Measurements from ENCODE around the gene MEX3B. TPM values are rescaled to one million over a fixed set of nuclear protein-coding genes. Genes with fewer than 3 reads are reported as not detected.

MEX3B gene
- 6.2 and 9.3 TPM in 2 replicates for polyA plus RNA-seq (2012; rRNA removed)
- 4.9 and 6.2 TPM in 2 replicates for polyA plus RNA-seq (2012; cell fraction: cytosol; rRNA removed)
- 16.9 and 22.9 TPM in 2 replicates for polyA plus RNA-seq (2012; cell fraction: nucleus; rRNA removed)

DNA sequence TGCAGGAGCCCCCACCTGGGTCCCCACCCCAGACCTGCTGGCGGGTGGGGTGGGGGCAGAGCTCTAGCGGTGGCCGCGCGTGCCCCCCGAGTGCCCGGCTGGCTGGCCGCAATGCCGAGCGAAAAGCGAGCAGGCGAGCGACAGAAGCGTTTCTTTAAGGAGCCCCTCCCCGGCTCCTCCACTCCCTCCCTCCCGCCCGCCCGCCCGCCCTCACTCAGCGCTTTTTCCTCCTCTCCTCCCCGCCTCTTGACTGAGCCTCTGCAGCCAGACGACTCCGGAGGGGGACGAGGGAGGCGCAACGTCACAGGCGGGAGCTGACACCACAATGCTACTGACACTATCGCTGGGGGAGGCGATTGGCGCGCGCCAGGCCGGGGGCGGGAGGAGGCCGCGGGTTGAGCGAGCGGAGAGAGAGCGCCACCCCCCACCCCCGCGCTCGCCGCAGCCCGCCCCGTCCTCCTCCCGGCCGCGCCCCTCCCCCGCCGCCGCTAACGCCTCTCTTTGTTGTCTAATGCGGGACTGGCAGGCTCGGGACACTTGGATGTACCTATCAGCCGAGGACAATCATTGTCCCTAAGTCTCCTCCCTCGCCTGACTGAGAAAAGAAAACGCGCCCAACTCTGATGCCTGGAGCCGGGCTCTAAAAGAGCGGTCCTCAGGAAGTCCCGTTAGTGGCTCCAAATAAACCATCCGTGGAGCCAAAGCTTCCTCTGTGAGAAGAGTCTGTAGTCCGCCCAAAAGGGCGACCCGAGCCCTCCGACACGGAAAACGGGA, at the start of gene MEX3B:
Gene MEX3B (minus strand): TSS at position 127 of the 774 bp plus-strand sequence. CDS start 313 bp downstream, outside the sequence.
- Histone ChIP-seq H3K9me3 (no peaks in the 10 kb centered on the region), H4K20me1 (ENCODE audit: insufficient read depth) (peaks cover 30% of the 10 kb centered on the region), H3K4me1 (ENCODE audit: control insufficient read depth in 1 of 2, insufficient read depth in 2 of 2, low read depth in 1 of 2, low read length in 1 of 2) (peaks cover 6 to 24% of the 10 kb centered on the region in 2 experiments; a peak in 2 of 4 replicates), H2AFZ (ENCODE audit: low read depth) (peak within 1 kb of the TSS; percentile 80; the same call in 1 of the 2 replicates), H3K4me2 (peak within 1 kb of the TSS; percentile 92), H3K79me2 (ENCODE audit: insufficient read depth) (peaks cover 43% of the 10 kb centered on the region), H3K27me3 (ENCODE audit: insufficient read depth) (no peaks in the 10 kb centered on the region), H3K4me3 (ENCODE audit: low read depth in 2 of 2, low read length in 1 of 2) (peak within 1 kb of the TSS; percentile 95 to 99), H3F3A (replicated peaks; ENCODE audit: insufficient read depth) (peaks cover 24% of the 10 kb centered on the region), H3K27ac (ENCODE audit: low read depth in 2 of 2, low read length in 1 of 2) (peak within 1 kb of the TSS; percentile 93 to 99), H3K9ac (peak within 1 kb of the TSS; percentile 94), H3K9me2 (no peaks in the 10 kb centered on the region), H3K36me3 (replicated peaks in 1 of 2; ENCODE audit: control insufficient read depth in 1 of 2, insufficient read depth in 2 of 2, low read length in 1 of 2) (peaks cover 22 to 25% of the 10 kb centered on the region in 2 experiments)
- 2% methylated on average over 37 of the region's 68 CpGs for WGBS (ENCODE audit: low lambda C conversion rate)
- ChIA-PET CTCF (interaction anchor here (0.6 to 4.7 kb wide), 17 partner anchors 14 to 727 kb away, joined by 3 to 29 read pairs (median 3); no protein-coding TSS in a partner anchor), POLR2A (interaction anchor here (0.6 to 1.7 kb wide), 13 partner anchors 66 to 634 kb away, joined by 3 to 6 read pairs (median 3); partner anchors contain the start of genes EFL1, RPS17 and SAXO2)
- DNase-seq = peak; percentile 92
- TF ChIP-seq FOXM1 (IDR thresholded peaks at IDR 0.05; ENCODE audit: low read depth) (no peak), TAF1 (IDR thresholded peaks at IDR 0.05; ENCODE audit: borderline replicate concordance, low read depth, low read length) (peak; percentile 41; the same call in 1 of the 2 replicates), SMC3 (IDR thresholded peaks at IDR 0.05; ENCODE audit: low read depth, low read length) (no peak), JUND (IDR thresholded peaks at IDR 0.05) (no peak), RXRA (IDR thresholded peaks at IDR 0.05; ENCODE audit: borderline replicate concordance, low read depth) (no peak), RFX5 (IDR thresholded peaks at IDR 0.05; ENCODE audit: low read length) (0 out of 2 replicates have a peak, but pooled peaks have one; percentile 19), MEF2A (IDR thresholded peaks at IDR 0.05; ENCODE audit: borderline replicate concordance, low read depth) (no peak), EZH2phosphoT487 (IDR thresholded peaks at IDR 0.05; ENCODE audit: borderline replicate concordance, low read depth) (no peak), POLR2AphosphoS5 (IDR thresholded peaks at IDR 0.05; ENCODE audit: low read depth, low read length) (no peak; the same call in 1 of the 2 replicates), CHD2 (IDR thresholded peaks at IDR 0.05; ENCODE audit: low read length, partially characterized antibody) (peak; percentile 73), MXI1 (IDR thresholded peaks at IDR 0.05; ENCODE audit: low read depth, low read length) (0 out of 2 replicates have a peak, but pooled peaks have one; percentile 12), NRF1 (IDR thresholded peaks at IDR 0.05; ENCODE audit: low read depth, low read length) (no peak), SIN3A (IDR thresholded peaks at IDR 0.05; ENCODE audit: borderline replicate concordance, low read depth, low read length) (0 out of 2 replicates have a peak, but pooled peaks have one; percentile 29), RCOR1 (IDR thresholded peaks at IDR 0.05; ENCODE audit: low read length) (no peak; the same call in 1 of the 2 replicates), FOXJ3 (CRISPR knock-in tag; IDR thresholded peaks at IDR 0.05) (no peak)
- TF ChIP-seq, protein P1, sequence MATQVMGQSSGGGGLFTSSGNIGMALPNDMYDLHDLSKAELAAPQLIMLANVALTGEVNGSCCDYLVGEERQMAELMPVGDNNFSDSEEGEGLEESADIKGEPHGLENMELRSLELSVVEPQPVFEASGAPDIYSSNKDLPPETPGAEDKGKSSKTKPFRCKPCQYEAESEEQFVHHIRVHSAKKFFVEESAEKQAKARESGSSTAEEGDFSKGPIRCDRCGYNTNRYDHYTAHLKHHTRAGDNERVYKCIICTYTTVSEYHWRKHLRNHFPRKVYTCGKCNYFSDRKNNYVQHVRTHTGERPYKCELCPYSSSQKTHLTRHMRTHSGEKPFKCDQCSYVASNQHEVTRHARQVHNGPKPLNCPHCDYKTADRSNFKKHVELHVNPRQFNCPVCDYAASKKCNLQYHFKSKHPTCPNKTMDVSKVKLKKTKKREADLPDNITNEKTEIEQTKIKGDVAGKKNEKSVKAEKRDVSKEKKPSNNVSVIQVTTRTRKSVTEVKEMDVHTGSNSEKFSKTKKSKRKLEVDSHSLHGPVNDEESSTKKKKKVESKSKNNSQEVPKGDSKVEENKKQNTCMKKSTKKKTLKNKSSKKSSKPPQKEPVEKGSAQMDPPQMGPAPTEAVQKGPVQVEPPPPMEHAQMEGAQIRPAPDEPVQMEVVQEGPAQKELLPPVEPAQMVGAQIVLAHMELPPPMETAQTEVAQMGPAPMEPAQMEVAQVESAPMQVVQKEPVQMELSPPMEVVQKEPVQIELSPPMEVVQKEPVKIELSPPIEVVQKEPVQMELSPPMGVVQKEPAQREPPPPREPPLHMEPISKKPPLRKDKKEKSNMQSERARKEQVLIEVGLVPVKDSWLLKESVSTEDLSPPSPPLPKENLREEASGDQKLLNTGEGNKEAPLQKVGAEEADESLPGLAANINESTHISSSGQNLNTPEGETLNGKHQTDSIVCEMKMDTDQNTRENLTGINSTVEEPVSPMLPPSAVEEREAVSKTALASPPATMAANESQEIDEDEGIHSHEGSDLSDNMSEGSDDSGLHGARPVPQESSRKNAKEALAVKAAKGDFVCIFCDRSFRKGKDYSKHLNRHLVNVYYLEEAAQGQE (IDR thresholded peaks at IDR 0.05; ENCODE audit: low read depth, low read length) = no peak
- TF ChIP-seq, protein P2, sequence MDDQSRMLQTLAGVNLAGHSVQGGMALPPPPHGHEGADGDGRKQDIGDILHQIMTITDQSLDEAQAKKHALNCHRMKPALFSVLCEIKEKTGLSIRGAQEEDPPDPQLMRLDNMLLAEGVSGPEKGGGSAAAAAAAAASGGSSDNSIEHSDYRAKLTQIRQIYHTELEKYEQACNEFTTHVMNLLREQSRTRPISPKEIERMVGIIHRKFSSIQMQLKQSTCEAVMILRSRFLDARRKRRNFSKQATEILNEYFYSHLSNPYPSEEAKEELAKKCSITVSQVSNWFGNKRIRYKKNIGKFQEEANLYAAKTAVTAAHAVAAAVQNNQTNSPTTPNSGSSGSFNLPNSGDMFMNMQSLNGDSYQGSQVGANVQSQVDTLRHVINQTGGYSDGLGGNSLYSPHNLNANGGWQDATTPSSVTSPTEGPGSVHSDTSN (IDR thresholded peaks at IDR 0.05) = peak; percentile 89
- TF ChIP-seq, protein P3, sequence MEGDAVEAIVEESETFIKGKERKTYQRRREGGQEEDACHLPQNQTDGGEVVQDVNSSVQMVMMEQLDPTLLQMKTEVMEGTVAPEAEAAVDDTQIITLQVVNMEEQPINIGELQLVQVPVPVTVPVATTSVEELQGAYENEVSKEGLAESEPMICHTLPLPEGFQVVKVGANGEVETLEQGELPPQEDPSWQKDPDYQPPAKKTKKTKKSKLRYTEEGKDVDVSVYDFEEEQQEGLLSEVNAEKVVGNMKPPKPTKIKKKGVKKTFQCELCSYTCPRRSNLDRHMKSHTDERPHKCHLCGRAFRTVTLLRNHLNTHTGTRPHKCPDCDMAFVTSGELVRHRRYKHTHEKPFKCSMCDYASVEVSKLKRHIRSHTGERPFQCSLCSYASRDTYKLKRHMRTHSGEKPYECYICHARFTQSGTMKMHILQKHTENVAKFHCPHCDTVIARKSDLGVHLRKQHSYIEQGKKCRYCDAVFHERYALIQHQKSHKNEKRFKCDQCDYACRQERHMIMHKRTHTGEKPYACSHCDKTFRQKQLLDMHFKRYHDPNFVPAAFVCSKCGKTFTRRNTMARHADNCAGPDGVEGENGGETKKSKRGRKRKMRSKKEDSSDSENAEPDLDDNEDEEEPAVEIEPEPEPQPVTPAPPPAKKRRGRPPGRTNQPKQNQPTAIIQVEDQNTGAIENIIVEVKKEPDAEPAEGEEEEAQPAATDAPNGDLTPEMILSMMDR (IDR thresholded peaks at IDR 0.05) = no peak
- TF ChIP-seq, protein P4, sequence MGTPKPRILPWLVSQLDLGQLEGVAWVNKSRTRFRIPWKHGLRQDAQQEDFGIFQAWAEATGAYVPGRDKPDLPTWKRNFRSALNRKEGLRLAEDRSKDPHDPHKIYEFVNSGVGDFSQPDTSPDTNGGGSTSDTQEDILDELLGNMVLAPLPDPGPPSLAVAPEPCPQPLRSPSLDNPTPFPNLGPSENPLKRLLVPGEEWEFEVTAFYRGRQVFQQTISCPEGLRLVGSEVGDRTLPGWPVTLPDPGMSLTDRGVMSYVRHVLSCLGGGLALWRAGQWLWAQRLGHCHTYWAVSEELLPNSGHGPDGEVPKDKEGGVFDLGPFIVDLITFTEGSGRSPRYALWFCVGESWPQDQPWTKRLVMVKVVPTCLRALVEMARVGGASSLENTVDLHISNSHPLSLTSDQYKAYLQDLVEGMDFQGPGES (IDR thresholded peaks at IDR 0.05; ENCODE audit: low read depth, low read length) = no peak
- TF ChIP-seq, protein P5, sequence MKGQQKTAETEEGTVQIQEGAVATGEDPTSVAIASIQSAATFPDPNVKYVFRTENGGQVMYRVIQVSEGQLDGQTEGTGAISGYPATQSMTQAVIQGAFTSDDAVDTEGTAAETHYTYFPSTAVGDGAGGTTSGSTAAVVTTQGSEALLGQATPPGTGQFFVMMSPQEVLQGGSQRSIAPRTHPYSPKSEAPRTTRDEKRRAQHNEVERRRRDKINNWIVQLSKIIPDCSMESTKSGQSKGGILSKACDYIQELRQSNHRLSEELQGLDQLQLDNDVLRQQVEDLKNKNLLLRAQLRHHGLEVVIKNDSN (IDR thresholded peaks at IDR 0.05; ENCODE audit: borderline replicate concordance, low read depth) = no peak
- TF ChIP-seq, protein P6, sequence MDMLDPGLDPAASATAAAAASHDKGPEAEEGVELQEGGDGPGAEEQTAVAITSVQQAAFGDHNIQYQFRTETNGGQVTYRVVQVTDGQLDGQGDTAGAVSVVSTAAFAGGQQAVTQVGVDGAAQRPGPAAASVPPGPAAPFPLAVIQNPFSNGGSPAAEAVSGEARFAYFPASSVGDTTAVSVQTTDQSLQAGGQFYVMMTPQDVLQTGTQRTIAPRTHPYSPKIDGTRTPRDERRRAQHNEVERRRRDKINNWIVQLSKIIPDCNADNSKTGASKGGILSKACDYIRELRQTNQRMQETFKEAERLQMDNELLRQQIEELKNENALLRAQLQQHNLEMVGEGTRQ (IDR thresholded peaks at IDR 0.05; ENCODE audit: borderline replicate concordance, low read depth, low read length) = no peak
